DND-41 (cell line): ENCODE measurements around the gene HLCS.

ENCODE experiments used
- ATAC-seq: fragments of 200-7000 bp; cut with Tn5 transposase; 3 replicates; pipeline ENCODE4 v1.9.1; 2021; ENCODE audit warnings: low read depth; ENCODE audit not compliant: insufficient read depth
- DNase-seq: peaks from one replicate; pipeline ENCODE4 v3.0.0-alpha.2; 2020
- H2AFZ ChIP-seq: 2 replicates; pipeline ENCODE4 v1.6.0; 2012; ENCODE audit warnings: low read depth, low read length
- H3K27ac ChIP-seq: 2 replicates; pipeline ENCODE4 v1.5.1; 2012; ENCODE audit warnings: low read length, inconsistent platforms
- H3K27me3 ChIP-seq: fragments of 200-600 bp; sonication (generic); 2 replicates; pipeline ENCODE4 v1.6.0; 2012; ENCODE audit warnings: low read length, mild to moderate bottlenecking, inconsistent platforms; ENCODE audit not compliant: insufficient read depth, poor library complexity
- H3K36me3 ChIP-seq: 2 replicates; pipeline ENCODE4 v1.5.1; 2012; ENCODE audit warnings: low read length, inconsistent platforms; ENCODE audit not compliant: insufficient read depth
- H3K4me1 ChIP-seq: 2 replicates; pipeline ENCODE4 v1.5.1; 2012; ENCODE audit warnings: mild to moderate bottlenecking, low read length; ENCODE audit not compliant: insufficient read depth
- H3K4me2 ChIP-seq: 2 replicates; pipeline ENCODE4 v1.6.0; 2012; ENCODE audit warnings: mild to moderate bottlenecking, moderate library complexity, low read length, inconsistent platforms; ENCODE audit not compliant: insufficient read depth
- H3K4me3 ChIP-seq, 2 experiments: fragments of 200-600 bp in 1 of 2; shearing (Covaris generic) in 1 of 2; 2 replicates each; pipeline ENCODE4 v1.5.1; 2012 to 2016; ENCODE audit warnings: inconsistent platforms in 2 of 2, low read length in 2 of 2, mild to moderate bottlenecking in 2 of 2, low read depth in 1 of 2, moderate library complexity in 1 of 2
- H3K79me2 ChIP-seq: 2 replicates; pipeline ENCODE4 v1.6.0; 2012; ENCODE audit warnings: low read length, inconsistent platforms; ENCODE audit not compliant: insufficient read depth
- H3K9ac ChIP-seq: 2 replicates; pipeline ENCODE4 v1.6.0; 2012; ENCODE audit warnings: low read depth, mild to moderate bottlenecking, inconsistent platforms, low read length, moderate library complexity
- H3K9me3 ChIP-seq: 2 replicates; pipeline ENCODE4 v1.5.1; 2012; ENCODE audit warnings: low read length, moderate library complexity, mild to moderate bottlenecking, inconsistent platforms; ENCODE audit not compliant: insufficient read depth, severe bottlenecking
- H4K20me1 ChIP-seq: 2 replicates; pipeline ENCODE4 v1.6.0; 2012; ENCODE audit warnings: low read length; ENCODE audit not compliant: insufficient read depth
- EZH2 ChIP-seq: IDR thresholded peaks from 3 replicates; pipeline ENCODE4 v1.6.1; 2012; ENCODE audit warnings: borderline replicate concordance, low read depth, mild to moderate bottlenecking, moderate library complexity, low read length, inconsistent platforms; ENCODE audit not compliant: severe bottlenecking
- TF ChIP-seq, protein P1 (sequence below): IDR thresholded peaks from 2 replicates; pipeline ENCODE4 v1.5.1; 2012; ENCODE audit warnings: borderline replicate concordance, low read length, moderate library complexity, mild to moderate bottlenecking; ENCODE audit not compliant: poor library complexity, severe bottlenecking; ENCODE audit errors: extremely low read depth

Gene HLCS

DNA sequence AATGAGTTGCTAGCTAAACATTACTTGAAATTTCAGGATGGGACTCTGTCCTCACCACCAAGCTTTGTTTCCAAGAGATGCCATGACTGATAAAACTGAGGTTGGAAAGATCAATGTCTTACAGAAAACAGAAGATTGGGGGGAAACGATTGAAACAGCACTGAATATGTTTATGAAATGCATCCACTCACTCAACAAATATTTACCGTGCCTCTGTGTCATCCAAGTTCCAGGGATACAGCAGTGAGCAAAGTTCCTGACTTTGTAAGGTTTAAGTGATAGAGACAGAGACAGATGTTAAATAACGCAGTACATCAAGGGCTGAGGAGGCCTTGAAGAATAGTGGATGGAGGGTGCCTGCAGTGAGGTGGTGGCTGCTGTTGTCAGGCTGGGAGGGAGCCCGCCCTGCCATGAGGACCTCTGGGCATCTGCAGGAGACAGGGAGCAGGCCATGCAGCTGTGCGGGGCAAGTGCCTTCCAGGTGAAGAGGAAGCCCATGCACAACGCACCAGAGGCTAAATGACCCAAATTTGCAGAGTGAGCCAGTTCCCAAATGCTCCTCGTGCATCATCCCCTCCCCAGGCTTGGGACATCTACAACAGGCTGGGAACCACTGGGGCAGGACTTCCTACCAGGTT lies 108.0 kb downstream of the HLCS start:
- ATAC-seq: no peak
- peaks cover 4% of the 10 kb centered on the region; the same call in 1 of the 2 replicates for H3K4me1 ChIP-seq
- no peaks in the 10 kb centered on the region for H3K36me3 ChIP-seq
- no peak overlapping the region for H2AFZ ChIP-seq
- no peak overlapping the region for H3K4me2 ChIP-seq
- no peak overlapping the region for H3K9ac ChIP-seq
- DNase-seq: no peak
- no peaks in the 10 kb centered on the region for H3K79me2 ChIP-seq
- no peaks in the 10 kb centered on the region for H3K27me3 ChIP-seq
- H3K4me3 ChIP-seq: no peak overlapping the region
- H3K27ac ChIP-seq: no peak overlapping the region
- H4K20me1 ChIP-seq: no peaks in the 10 kb centered on the region
- no peaks in the 10 kb centered on the region for H3K9me3 ChIP-seq
- TF ChIP-seq, protein P1, sequence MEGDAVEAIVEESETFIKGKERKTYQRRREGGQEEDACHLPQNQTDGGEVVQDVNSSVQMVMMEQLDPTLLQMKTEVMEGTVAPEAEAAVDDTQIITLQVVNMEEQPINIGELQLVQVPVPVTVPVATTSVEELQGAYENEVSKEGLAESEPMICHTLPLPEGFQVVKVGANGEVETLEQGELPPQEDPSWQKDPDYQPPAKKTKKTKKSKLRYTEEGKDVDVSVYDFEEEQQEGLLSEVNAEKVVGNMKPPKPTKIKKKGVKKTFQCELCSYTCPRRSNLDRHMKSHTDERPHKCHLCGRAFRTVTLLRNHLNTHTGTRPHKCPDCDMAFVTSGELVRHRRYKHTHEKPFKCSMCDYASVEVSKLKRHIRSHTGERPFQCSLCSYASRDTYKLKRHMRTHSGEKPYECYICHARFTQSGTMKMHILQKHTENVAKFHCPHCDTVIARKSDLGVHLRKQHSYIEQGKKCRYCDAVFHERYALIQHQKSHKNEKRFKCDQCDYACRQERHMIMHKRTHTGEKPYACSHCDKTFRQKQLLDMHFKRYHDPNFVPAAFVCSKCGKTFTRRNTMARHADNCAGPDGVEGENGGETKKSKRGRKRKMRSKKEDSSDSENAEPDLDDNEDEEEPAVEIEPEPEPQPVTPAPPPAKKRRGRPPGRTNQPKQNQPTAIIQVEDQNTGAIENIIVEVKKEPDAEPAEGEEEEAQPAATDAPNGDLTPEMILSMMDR: no peak
- TF ChIP-seq EZH2: no peak

DNA sequence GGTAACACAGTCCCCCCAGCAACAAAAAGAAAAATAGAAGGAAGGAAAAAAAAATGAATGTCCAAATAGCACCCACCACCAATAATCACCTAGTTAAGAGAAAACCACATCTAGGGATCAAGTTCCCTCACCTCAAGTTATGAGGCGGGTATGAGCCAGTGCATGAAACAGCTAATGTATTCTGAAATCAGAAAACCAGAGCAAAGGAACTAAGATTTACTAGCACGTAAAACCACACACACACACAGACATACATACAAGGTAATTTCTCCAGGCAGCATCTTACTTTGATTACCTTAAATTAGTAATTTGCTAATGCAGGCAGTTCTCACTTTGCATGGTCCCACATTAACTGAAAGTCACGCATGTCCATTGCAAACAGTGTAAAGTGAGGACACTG lies 109.8 kb downstream of the HLCS start:
- TF ChIP-seq, protein P1: no peak
- no peak for TF ChIP-seq EZH2
- no peak for DNase-seq
- Histone ChIP-seq H3K36me3 (no peaks in the 10 kb centered on the region), H3K79me2 (no peaks in the 10 kb centered on the region), H3K27ac (no peak overlapping the region), H3K4me1 (peaks cover 4% of the 10 kb centered on the region; the same call in 1 of the 2 replicates), H4K20me1 (no peaks in the 10 kb centered on the region), H3K9ac (no peak overlapping the region), H3K27me3 (no peaks in the 10 kb centered on the region), H3K4me2 (no peak overlapping the region), H2AFZ (no peak overlapping the region), H3K4me3 (no peak overlapping the region), H3K9me3 (no peaks in the 10 kb centered on the region)
- ATAC-seq: no peak

DNA sequence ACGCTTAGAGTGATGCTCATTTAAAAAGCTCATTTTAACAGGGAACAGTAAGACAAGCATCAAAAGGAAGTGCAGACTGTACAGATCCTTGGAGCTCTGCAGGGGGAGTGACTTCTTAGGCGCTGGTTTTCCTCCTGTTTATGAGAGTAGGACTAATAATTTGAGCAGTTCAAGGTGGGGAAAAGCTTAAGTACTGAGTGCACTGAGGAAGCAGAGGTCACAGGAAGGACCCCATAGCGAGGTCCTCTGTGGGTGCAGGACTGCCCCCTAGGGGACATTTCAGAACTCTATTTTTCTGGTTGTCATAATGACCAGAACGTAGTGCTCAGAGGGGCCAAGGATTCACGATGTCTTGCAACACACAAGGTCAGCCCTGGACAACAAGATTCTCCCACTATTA lies 112.1 kb downstream of the HLCS start:
- Histone ChIP-seq H3K27ac (no peak overlapping the region), H4K20me1 (no peaks in the 10 kb centered on the region), H3K4me3 (no peak overlapping the region), H3K27me3 (no peaks in the 10 kb centered on the region), H3K9me3 (no peaks in the 10 kb centered on the region), H3K36me3 (no peaks in the 10 kb centered on the region), H3K4me2 (no peak overlapping the region), H3K4me1 (no peaks in the 10 kb centered on the region), H3K9ac (no peak overlapping the region), H3K79me2 (no peaks in the 10 kb centered on the region), H2AFZ (no peak overlapping the region)
- TF ChIP-seq, protein P1: peak; percentile 76
- TF ChIP-seq EZH2: no peak
- DNase-seq (peak; percentile 59), ATAC-seq (peak; percentile 97)

DNA sequence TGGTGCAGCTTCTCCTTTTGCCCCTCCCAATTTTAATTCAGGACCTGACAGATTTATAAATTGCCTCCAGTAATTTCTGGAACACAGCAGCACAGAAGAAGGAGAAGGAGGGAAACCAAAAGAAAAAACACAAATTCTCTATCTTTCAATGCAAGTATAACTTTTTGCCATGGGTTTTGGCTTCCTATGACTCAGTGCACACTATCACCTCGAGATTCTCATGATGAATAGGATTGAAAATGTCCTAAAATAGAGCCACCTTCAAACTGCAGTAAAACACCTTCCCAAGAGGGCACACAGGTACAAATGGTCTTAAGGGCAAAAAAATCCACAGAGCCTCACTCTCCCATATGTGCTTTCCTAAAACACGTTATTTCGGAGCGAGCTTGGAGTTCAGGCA lies 113.6 kb downstream of the HLCS start:
- H3K9ac ChIP-seq: no peak overlapping the region
- no peaks in the 10 kb centered on the region for H4K20me1 ChIP-seq
- no peak overlapping the region for H2AFZ ChIP-seq
- H3K27ac ChIP-seq: no peak overlapping the region
- ATAC-seq (no peak), DNase-seq (no peak)
- no peaks in the 10 kb centered on the region for H3K9me3 ChIP-seq
- no peaks in the 10 kb centered on the region for H3K4me1 ChIP-seq
- no peak overlapping the region for H3K4me3 ChIP-seq
- H3K27me3 ChIP-seq: no peaks in the 10 kb centered on the region
- H3K79me2 ChIP-seq: no peaks in the 10 kb centered on the region
- no peak overlapping the region for H3K4me2 ChIP-seq
- H3K36me3 ChIP-seq: no peaks in the 10 kb centered on the region
- TF ChIP-seq, protein P1: no peak
- no peak for TF ChIP-seq EZH2
